ENCODE results near the gene WNT3.

- TF ChIP-seq POLR2AphosphoS5 (IDR thresholded peaks at IDR 0.05; ENCODE audit: low read depth, low read length): no peak
- TF ChIP-seq YY1 (IDR thresholded peaks at IDR 0.05; ENCODE audit: extremely low read depth, insufficient replicate concordance, low read depth, low read length): no peak
- no peak for TF ChIP-seq CTCF (IDR thresholded peaks at IDR 0.05 in 2 of 3, conservative IDR thresholded peaks at IDR 0.05 in 1 of 3; ENCODE audit: borderline replicate concordance in 1 of 3, insufficient read depth in 1 of 3, low read depth in 2 of 3, low read length in 2 of 3)
- no peak for TF ChIP-seq ZBTB33 (IDR thresholded peaks at IDR 0.05; ENCODE audit: extremely low read depth, insufficient replicate concordance, low read length)
- no peak for TF ChIP-seq REST (IDR thresholded peaks at IDR 0.05; ENCODE audit: low read depth)
- no peak for TF ChIP-seq TCF7L2 (IDR thresholded peaks at IDR 0.05; ENCODE audit: borderline replicate concordance, extremely low read depth, insufficient read depth, insufficient read length)
These were observed 13.3 kb upstream of the WNT3 start for GRCh38 chr17:46831573-46832330.

Measured in HCT116 (cell line).